Right cardiac atrium (tissue), 5 donors: ENCODE measurements around the gene ARMH1. TPM values are rescaled to one million over a fixed set of nuclear protein-coding genes. Genes with fewer than 3 reads are reported as not detected.
"Not testable (repeated sequence)": the region's sequence is repeated elsewhere in the genome, so short reads cannot be mapped to it uniquely, and the experiment has no call there.

Source experiments
- ATAC-seq, 2 donors: fragments of 200-7000 bp; cut with Tn5 transposase; one replicate each; pipeline versions ENCODE4 v1.8.0 to v1.9.1; 2020; ENCODE audit warnings: moderate library complexity in 2 of 2, mild to moderate bottlenecking in 1 of 2
- DNase-seq, 3 donors: peaks; one replicate each; pipeline ENCODE4 v3.0.0-alpha.2; 2020
- H3K27ac ChIP-seq: one replicate; pipeline ENCODE4 v1.5.1; 2013; ENCODE audit warnings: mild to moderate bottlenecking, low read length, control low read depth, moderate library complexity
- H3K27me3 ChIP-seq: one replicate; pipeline ENCODE4 v1.6.1; 2013; ENCODE audit not compliant: control insufficient read depth, insufficient read depth
- H3K4me1 ChIP-seq: one replicate; pipeline ENCODE4 v1.6.1; 2013; ENCODE audit warnings: low read length; ENCODE audit not compliant: control insufficient read depth, insufficient read depth
- H3K4me3 ChIP-seq: one replicate; pipeline ENCODE4 v1.5.1; 2013; ENCODE audit warnings: low read length, control low read depth
- H3K9me3 ChIP-seq: one replicate; pipeline ENCODE4 v1.6.1; 2013; ENCODE audit warnings: low read length; ENCODE audit not compliant: control insufficient read depth
- WGBS: extraction: QIAGEN DNeasy Blood & Tissue Kit; methylation state at CpG from one replicate; pipeline ENCODE4 v1.1.7; 2013; 5-methylcytosine and 5-hydroxymethylcytosine counted together
- intact Hi-C, 4 donors: fragments of 100-400 bp; cut with DNase I; formaldehyde crosslinking; loops; one replicate each; pipeline versions ENCODE4 v1.11.0 to v1.14.0; 2022 to 2023
- polyA plus RNA-seq: library from polyadenylated mRNA; stranded (reverse); fragments of 200-250 nt; gene quantifications from one replicate; pipeline ENCODE4 v1.2.3, GENCODE V29; 2013
- total RNA-seq, 4 donors: library from RNA; stranded (reverse); fragmentation: NEBNext Ultra II Directional; extraction: Animal tissue kit (Norgen Biotek cat#: 25700); gene quantifications; one replicate each; pipeline ENCODE4 v1.2.1, GENCODE V29; 2021
- donor health status: healthy with polysubstance abuse.
- donor health status: DM: no; HTN: yes; CAD: no.
- donor health status: DM: no; HTN: no; CAD: no.
- donor health status: DM: no; HTN: yes; CAD: no; lungs with severe emphysema.
- donor health status: DM: yes; HTN: yes; CAD: no.

ARMH1 gene
- total and polyA plus RNA-seq, 5 donors: 0.39 to 1.2 (median 0.91) TPM

GRCh38 chr1:44760876-44761275 lies 86.4 kb downstream of the ARMH1 start:
- no peak overlapping the region for H3K27ac ChIP-seq
- H3K27me3 ChIP-seq: no peaks in the 10 kb centered on the region
- intact Hi-C loops: no loop called here
- H3K9me3 ChIP-seq: no peaks in the 10 kb centered on the region
- ATAC-seq: no peak
- no peak for DNase-seq
- no peaks in the 10 kb centered on the region for H3K4me1 ChIP-seq
- 85% methylated on average over 3 of the region's 3 CpGs for WGBS
- H3K4me3 ChIP-seq: no peak overlapping the region

- DNase-seq, H3K9me3 ChIP-seq, intact Hi-C loops, H3K27me3 ChIP-seq, H3K4me1 ChIP-seq, H3K27ac ChIP-seq, ATAC-seq, H3K4me3 ChIP-seq: not testable (repeated sequence)
- WGBS: 95% methylated on average over 6 of the region's 6 CpGs
These were observed 91.9 kb downstream of the ARMH1 start for GRCh38 chr1:44766421-44766820.

Other genes starting within 250 kb of the ARMH1 start
- 10 to 100 TPM; 12.0 to 16.8 (median 13.1) TPM for gene TMEM53, start 233 bp upstream of the ARMH1 start, total RNA-seq
- 13.3 TPM for gene TMEM53, start 233 bp upstream of the ARMH1 start, polyA plus RNA-seq
- not detected for gene RNU5D-1, start 56.5 kb downstream of the ARMH1 start, total RNA-seq
- gene RNU5D-1, start 56.5 kb downstream of the ARMH1 start, polyA plus RNA-seq: not detected
- 1 to 10 TPM in 3 of 4 donors, under 1 TPM in 1; 0.39 to 2.5 (median 1.6) TPM for gene KIF2C, start 65.1 kb downstream of the ARMH1 start, total RNA-seq
- gene KIF2C, start 65.1 kb downstream of the ARMH1 start, polyA plus RNA-seq: 0.66 TPM
- gene RPS8, start 100.8 kb downstream of the ARMH1 start, total RNA-seq: 1,000 to 10,000 TPM in 1 of 4 donors, 100 to 1,000 TPM in 3; 848 to 1,081 (median 910) TPM
- gene RPS8, start 100.8 kb downstream of the ARMH1 start, polyA plus RNA-seq: 1,144 TPM
- gene BEST4, start 113.5 kb downstream of the ARMH1 start, total RNA-seq: under 1 TPM; 0.14 to 0.28 (median 0.22) TPM
- 0.18 TPM for gene BEST4, start 113.5 kb downstream of the ARMH1 start, polyA plus RNA-seq
- gene PLK3, start 125.7 kb downstream of the ARMH1 start, total RNA-seq: 10 to 100 TPM in 1 of 4 donors, 1 to 10 TPM in 3; 6.0 to 11.4 (median 8.2) TPM
- 11.0 TPM for gene PLK3, start 125.7 kb downstream of the ARMH1 start, polyA plus RNA-seq
- gene DYNLT4, start 132.6 kb downstream of the ARMH1 start, total RNA-seq: under 1 TPM in 3 of 4 donors, not detected in 1; 0.44 to 0.74 (median 0.47) TPM
- gene DYNLT4, start 132.6 kb downstream of the ARMH1 start, polyA plus RNA-seq: 1.1 TPM
- 1 to 10 TPM; 5.1 to 8.8 (median 5.7) TPM for gene BTBD19, start 133.8 kb downstream of the ARMH1 start, total RNA-seq
- gene BTBD19, start 133.8 kb downstream of the ARMH1 start, polyA plus RNA-seq: 6.4 TPM
- under 1 TPM; 0.28 to 0.79 (median 0.54) TPM for gene PTCH2, start 168.5 kb downstream of the ARMH1 start, total RNA-seq
- gene PTCH2, start 168.5 kb downstream of the ARMH1 start, polyA plus RNA-seq: 0.34 TPM